OCI-LY7 (cell line): Measurements from ENCODE around the gene STEAP3.

ENCODE experiments used
- CTCF ChIP-seq: fragments of 200-600 bp; sonication (generic); conservative IDR thresholded peaks from 2 replicates; pipeline ENCODE4 v1.5.1; 2014; ENCODE audit warnings: mild to moderate bottlenecking, antibody characterized with exemption, low read length, moderate library complexity, mixed read lengths
- EZH2phosphoT487 ChIP-seq: fragments of 200-600 bp; sonication (generic); IDR thresholded peaks from 2 replicates; pipeline ENCODE4 v1.6.1; 2018; ENCODE audit warnings: low read depth, borderline replicate concordance, mild to moderate bottlenecking, mixed run types, antibody characterized with exemption, low read length, moderate library complexity, mixed read lengths

- TF ChIP-seq CTCF (no peak), EZH2phosphoT487 (no peak)
These were observed 44.9 kb upstream of the STEAP3 start for GRCh38 chr2:119178776-119179175.
